Rectal smooth muscle tissue (tissue), 1 donor: ENCODE measurements around the gene ILDR2.
"Not testable (repeated sequence)": the region's sequence is repeated elsewhere in the genome, so short reads cannot be mapped to it uniquely, and the experiment has no call there.

Experiments used
- H3K27ac ChIP-seq: one replicate; pipeline ENCODE4 v1.7.0; 2013; ENCODE audit warnings: low read depth, low read length, inconsistent platforms
- H3K27me3 ChIP-seq: one replicate; pipeline ENCODE4 v1.7.0; 2013; ENCODE audit warnings: low read length; ENCODE audit not compliant: control insufficient read depth, insufficient read depth
- H3K36me3 ChIP-seq: one replicate; pipeline ENCODE4 v1.7.0; 2013; ENCODE audit warnings: low read length; ENCODE audit not compliant: control insufficient read depth, insufficient read depth
- H3K4me1 ChIP-seq: one replicate; pipeline ENCODE4 v1.7.0; 2013; ENCODE audit warnings: low read length; ENCODE audit not compliant: control insufficient read depth, insufficient read depth
- H3K4me3 ChIP-seq: one replicate; pipeline ENCODE4 v1.7.0; 2013; ENCODE audit warnings: low read length
- H3K9ac ChIP-seq: one replicate; pipeline ENCODE4 v1.7.0; 2013; ENCODE audit warnings: low read length

Gene ILDR2

DNA sequence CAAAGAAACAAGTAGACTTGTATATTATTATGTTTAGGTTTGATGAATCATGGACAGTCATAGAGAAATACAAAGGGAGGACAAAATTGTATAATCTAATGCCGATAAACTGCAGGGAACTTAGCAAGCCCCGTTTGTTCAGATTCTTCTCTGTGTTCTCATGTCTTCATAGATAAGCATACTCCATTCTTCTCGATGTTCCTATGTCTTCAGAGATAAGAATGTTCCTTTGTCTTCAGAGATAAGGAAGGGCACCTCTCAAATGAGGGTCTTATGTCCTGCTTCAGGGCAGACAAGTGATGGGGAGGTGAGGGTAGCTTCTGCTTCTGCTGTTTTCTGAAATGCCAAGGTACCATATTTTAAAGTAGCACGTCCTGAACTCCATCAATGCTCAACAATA is 79.6 kb downstream of the ILDR2 start:
- no peaks in the 10 kb centered on the region for H3K36me3 ChIP-seq
- H3K4me1 ChIP-seq = peaks cover 7% of the 10 kb centered on the region
- H3K27me3 ChIP-seq = no peaks in the 10 kb centered on the region

DNA sequence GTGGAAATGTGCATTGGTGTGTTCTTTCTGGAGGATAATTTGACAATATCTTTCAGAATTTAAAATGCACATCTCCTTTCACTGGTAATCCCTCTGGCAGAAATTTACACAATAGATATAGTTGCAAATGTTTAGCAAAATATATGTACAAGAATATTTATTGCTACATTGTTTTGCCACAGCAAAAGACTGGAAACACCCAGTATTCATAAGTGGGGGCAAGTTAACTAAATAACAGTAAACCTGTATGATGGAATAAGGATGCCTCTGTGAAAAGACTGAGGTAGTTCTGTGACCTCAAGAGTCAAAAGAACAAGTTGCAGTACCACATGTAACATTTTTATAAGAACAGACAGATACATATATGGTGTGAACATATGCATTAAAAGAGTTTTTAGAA is 85.6 kb downstream of the ILDR2 start:
- H3K36me3 ChIP-seq = no peaks in the 10 kb centered on the region
- no peaks in the 10 kb centered on the region for H3K27me3 ChIP-seq
- no peak overlapping the region for H3K27ac ChIP-seq
- H3K4me1 ChIP-seq = peaks cover 15% of the 10 kb centered on the region
- H3K9ac ChIP-seq = no peak overlapping the region
- H3K4me3 ChIP-seq = no peak overlapping the region

More for the DNA sequence above, 79.6 kb downstream of the ILDR2 start:
- H3K9ac ChIP-seq = no peak overlapping the region
- H3K4me3 ChIP-seq = no peak overlapping the region
- no peak overlapping the region for H3K27ac ChIP-seq

DNA sequence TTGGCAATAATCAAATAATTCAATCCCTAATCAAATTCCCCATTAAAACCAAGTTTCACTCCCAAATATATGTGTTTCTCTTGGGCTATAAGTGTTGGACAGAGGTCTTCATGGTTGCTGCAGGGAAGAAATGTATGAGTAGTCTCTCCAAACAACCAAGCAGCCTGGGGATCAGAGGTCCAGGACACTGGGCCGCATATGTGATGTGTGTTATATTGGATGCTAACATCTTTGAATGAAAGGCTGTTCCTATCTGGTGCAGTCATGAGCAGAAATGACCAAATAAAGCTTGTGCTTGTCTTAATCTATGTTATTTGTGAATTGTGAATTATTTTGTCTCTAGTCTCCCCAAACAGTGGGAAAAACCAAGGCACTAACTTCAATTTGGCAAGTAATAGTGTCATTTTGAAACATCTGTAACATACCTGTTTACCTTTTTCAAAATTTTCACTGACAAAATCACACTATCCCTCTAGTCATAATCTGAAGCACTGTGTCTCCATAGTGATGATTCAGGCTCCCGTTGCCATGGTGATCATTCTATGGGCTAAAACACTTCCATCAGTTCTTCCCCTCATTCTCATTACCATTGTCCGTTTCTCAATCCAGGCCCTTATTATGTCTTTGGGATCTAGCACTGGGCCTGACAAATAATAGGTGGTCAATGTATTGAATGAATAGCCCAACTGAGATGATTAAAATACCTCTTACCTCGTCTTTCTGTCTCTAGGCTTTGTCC is 86.8 kb downstream of the ILDR2 start:
- Histone ChIP-seq H3K36me3 (no peaks in the 10 kb centered on the region), H3K27ac (no peak overlapping the region), H3K9ac (no peak overlapping the region), H3K4me3 (no peak overlapping the region), H3K4me1 (peaks cover 15% of the 10 kb centered on the region), H3K27me3 (peaks cover 5% of the 10 kb centered on the region)

DNA sequence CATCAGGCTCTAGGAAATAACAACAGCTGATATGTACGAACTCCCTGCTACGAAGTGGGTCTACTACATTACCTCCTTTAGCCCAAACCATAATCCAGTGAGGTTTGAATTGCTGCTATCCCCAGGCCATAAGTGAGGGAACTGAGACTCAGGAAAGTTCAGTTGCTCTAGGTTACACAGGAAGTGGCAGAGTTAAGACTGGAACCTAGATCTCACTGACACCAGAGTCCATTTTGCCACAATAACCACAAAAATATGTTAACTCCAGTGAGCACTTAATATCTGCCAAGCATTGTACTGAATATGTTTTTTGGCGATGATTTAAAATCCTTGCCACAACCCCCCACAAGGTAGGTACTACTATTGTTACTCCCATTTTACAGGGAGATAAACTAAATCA is 90.4 kb downstream of the ILDR2 start:
- Histone ChIP-seq H3K27ac (no peak overlapping the region), H3K27me3 (peaks cover 5% of the 10 kb centered on the region), H3K9ac (no peak overlapping the region), H3K4me1 (peaks cover 11% of the 10 kb centered on the region), H3K36me3 (no peaks in the 10 kb centered on the region), H3K4me3 (no peak overlapping the region)

DNA sequence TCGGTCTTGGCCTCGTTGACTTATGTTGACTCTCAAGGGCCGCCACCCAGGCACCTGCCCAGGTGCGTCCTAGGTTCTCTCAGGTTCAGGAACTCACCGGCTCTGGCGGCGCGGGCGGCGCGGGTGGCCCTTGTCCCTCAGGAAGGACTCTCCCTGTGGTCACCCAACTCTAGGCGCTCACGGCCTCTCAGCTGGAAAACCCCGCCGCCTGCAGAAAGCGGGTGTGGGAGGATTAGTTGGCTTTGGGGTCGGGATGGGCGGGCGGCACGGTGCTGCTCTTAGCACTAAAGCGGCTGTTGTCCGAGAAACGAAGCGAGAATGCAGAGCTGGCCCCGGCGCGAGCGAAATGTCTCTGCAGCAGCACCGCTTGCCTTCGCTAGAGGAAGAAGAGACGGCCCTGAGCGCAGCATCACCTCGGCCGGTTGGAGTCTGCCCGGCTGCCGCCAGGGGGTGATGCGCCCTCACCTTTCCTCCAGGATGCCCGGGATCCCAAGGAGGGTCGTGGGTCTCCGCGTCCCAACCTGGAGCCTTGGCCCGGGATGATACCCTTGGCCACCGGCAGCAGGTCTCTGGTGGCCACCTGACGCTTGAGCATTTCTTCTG is 91.2 kb downstream of the ILDR2 start:
- Histone ChIP-seq H3K4me1 (peaks cover 11% of the 10 kb centered on the region), H3K27ac (no peak overlapping the region), H3K9ac (no peak overlapping the region), H3K36me3 (no peaks in the 10 kb centered on the region), H3K27me3 (peaks cover 5% of the 10 kb centered on the region), H3K4me3 (peak overlapping the region; percentile 6)

DNA sequence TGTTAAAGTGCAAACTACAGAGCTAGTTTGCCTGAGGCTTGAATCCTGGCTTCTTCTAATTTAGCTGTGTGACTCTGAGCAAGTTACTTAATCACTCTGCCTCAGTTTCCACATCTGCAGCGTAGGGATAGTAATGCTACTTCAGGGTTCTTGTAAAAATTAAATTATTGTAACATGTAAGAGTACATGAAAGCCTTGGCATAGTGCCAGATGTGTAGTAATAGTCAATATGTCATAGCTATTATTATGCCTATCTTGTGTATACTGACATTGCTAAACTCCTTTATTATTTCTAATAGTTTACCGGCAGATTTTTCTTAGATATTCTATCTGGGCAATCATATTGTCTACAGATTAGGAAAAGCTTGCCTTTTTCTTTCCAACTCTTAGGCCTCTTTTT is 92.4 kb downstream of the ILDR2 start:
- no peak overlapping the region for H3K4me3 ChIP-seq
- H3K4me1 ChIP-seq = peaks cover 11% of the 10 kb centered on the region
- H3K27me3 ChIP-seq = peaks cover 5% of the 10 kb centered on the region
- no peak overlapping the region for H3K9ac ChIP-seq
- H3K27ac ChIP-seq = no peak overlapping the region
- no peaks in the 10 kb centered on the region for H3K36me3 ChIP-seq

DNA sequence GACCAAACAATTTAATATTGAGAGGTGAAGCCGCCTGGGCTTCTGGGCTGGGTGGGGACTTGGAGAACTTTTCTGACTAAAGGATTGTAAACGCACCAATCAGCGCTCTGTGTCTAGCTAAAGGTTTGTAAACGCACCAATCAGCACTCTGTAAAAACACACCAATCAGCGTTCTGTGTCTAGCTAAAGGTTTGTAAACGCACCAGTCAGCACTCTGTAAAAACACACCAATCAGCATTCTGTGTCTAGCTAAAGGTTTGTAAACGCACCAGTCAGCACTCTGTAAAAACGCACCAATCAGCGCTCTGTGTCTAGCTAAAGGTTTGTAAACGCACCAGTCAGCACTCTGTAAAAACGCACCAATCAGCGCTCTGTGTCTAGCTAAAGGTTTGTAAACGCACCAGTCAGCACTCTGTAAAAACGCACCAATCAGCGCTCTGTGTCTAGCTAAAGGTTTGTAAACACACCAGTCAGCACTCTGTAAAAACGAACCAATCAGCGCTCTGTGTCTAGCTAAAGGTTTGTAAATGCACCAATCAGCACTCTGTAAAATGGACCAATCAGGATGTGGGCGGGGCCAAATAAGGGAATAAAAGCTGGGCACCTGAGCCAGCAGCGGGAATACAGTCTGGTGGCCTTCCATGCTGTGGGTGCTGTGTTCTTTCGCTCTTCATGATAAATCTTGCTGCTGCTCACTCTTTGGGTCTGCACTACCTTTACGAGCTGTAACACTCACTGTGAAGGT is 97.0 kb downstream of the ILDR2 start:
- H3K4me3 ChIP-seq, H3K27ac ChIP-seq: not testable (repeated sequence)

DNA sequence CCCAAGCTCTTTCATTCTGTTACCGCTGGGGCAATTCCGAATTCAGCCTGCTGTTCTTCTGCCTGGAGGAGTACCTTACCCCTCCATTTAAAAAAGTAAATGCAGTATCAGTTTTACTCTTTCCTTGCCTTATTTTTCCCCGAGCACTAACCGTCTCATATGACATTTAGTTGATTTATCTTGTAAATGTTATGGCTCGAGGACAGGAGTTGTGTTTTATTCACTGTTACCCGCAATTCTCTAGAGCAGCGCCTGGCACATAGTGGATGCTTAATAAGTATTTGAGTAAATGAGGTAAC is 98.9 kb downstream of the ILDR2 start:
- no peak overlapping the region for H3K9ac ChIP-seq
- H3K4me1 ChIP-seq = peaks cover 8% of the 10 kb centered on the region
- peak overlapping the region; percentile 71 for H3K4me3 ChIP-seq
- H3K36me3 ChIP-seq = no peaks in the 10 kb centered on the region
- H3K27me3 ChIP-seq = no peaks in the 10 kb centered on the region
- H3K27ac ChIP-seq = peak overlapping the region; percentile 51

More for the DNA sequence above, 97.0 kb downstream of the ILDR2 start:
- not testable (repeated sequence) for H3K27me3 ChIP-seq, H3K4me1 ChIP-seq, H3K36me3 ChIP-seq, H3K9ac ChIP-seq

DNA sequence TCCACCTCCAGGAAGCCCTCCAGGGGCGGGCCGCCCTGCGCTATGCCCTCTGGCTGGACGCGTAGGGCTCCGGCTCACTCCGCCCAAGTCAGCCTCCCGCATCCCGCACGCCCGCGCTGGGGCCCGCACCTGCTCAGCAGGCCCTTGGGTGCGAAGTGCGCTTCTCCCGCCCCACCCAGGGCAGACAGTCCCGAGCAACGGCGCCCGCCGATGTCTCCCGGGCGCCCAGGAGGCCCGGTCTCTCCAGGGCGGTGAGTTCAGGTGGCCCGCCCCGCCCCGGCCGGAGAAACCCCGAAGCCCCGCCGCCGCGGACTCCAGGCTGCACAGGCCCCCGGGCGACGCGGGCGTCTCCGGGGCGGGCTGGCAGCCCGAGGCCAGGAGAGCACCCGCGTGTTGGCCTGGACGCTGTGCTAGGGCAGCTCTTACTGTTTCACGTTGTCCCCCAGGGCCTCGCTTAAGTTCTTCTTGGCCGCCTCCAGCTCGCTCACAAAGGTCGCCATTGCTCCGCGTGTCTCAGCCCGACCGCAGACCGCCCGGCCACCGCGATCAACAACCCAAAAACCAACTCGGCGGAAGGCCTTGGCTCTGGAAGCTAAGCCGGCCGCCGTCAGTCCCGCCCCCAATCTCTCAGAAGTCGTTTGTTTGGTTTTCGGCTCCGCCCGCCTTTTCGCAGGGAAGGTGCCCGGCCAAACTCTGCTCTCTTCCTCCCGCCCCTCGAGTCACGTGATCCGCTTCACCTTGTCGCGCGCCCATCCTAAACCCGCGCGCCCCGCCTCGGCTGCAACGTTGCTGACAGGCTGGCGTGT is 99.4 kb downstream of the ILDR2 start, which contains the start of gene TADA1:
TADA1 (minus strand) TSS at position 531 of the 806 bp plus-strand sequence; CDS start at position 500, 31 bp downstream.
- peaks cover 8% of the 10 kb centered on the region for H3K4me1 ChIP-seq
- no peaks in the 10 kb centered on the region for H3K27me3 ChIP-seq
- peak within 1 kb of the TSS; percentile 93 for H3K27ac ChIP-seq
- H3K9ac ChIP-seq = peak within 1 kb of the TSS; percentile 73
- H3K4me3 ChIP-seq = peak within 1 kb of the TSS; percentile 84
- H3K36me3 ChIP-seq = no peaks in the 10 kb centered on the region

DNA sequence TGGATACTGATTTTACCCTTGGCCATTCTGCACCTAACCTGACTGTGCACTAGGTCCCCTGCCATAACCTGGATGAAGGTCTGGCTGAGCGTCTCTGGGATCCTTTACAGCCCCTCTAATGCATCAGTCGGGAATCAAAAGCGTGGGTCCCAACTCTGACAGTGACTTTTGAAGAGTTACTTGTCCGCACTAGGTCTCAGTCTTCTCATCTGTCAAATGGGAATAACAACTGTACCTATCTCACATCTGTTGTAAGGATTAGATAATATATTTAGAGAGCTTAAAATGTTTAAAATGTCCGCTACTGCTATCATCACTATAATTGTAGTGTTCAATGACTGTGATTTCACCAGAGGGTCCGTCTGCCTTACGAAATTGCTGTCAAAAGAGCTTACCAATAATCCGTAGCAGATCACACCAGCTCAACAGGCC is 100.0 kb downstream of the ILDR2 start:
- peak overlapping the region; percentile 84 for H3K4me3 ChIP-seq
- H3K27me3 ChIP-seq = no peaks in the 10 kb centered on the region
- H3K27ac ChIP-seq = peak overlapping the region; percentile 93
- no peaks in the 10 kb centered on the region for H3K36me3 ChIP-seq
- H3K4me1 ChIP-seq = peaks cover 8% of the 10 kb centered on the region
- H3K9ac ChIP-seq = peak overlapping the region; percentile 49

DNA sequence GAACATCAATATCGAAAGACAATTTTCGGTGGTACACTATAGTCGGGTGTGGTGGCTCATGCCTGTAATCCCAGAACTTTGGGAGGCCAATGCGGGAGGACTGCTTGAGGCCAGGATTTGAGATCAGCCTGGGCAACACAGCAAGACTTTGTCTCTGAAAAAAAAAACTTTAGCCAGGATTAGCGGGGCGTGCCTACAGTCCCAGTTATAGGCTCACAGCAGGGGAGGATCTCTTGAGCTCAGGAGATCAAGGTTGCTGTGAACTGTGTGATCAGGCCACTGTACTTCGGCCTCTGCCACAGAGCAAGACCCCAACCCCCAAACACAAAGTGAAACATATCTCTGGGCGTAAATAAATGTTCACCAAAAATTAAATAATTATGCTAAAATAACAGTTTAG is 100.9 kb downstream of the ILDR2 start:
- no peaks in the 10 kb centered on the region for H3K36me3 ChIP-seq
- no peak overlapping the region for H3K9ac ChIP-seq
- H3K27me3 ChIP-seq = no peaks in the 10 kb centered on the region
- peaks cover 8% of the 10 kb centered on the region for H3K4me1 ChIP-seq
- H3K27ac ChIP-seq = no peak overlapping the region
- no peak overlapping the region for H3K4me3 ChIP-seq

DNA sequence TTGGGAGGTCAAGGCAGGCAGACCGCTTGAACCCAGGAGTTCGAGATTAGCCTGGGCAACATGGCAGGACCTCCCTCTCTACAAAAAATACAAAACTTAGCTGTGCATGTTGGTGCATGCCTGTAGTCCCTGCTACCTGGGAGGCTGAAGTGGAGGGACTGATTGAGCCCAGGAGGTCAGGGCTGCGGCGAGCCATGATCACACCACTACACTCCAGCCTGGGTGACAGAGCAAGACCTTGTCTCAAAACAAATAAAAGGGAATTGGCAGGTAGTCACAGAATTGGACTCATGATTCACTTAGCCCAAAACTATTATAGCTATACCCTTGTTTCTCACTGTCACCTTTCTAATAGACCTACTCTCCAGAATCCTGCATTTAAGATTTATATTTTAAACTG is 104.8 kb downstream of the ILDR2 start:
- Histone ChIP-seq H3K27me3 (no peaks in the 10 kb centered on the region), H3K4me3 (no peak overlapping the region), H3K36me3 (peaks cover 7% of the 10 kb centered on the region), H3K9ac (no peak overlapping the region), H3K27ac (no peak overlapping the region), H3K4me1 (peaks cover 5% of the 10 kb centered on the region)
